GM23248 (cell line): ENCODE results near the gene NUMA1. TPM values are rescaled to one million over a fixed set of nuclear protein-coding genes. Genes with fewer than 3 reads are reported as not detected.

Experiments used
- DNase-seq: peaks from one replicate; pipeline ENCODE4 v3.0.0-alpha.2; 2015
- H2AFZ ChIP-seq: fragments of 200-600 bp; sonication (generic); 2 replicates; pipeline ENCODE4 v1.6.1; 2016; ENCODE audit warnings: antibody characterized with exemption
- H3F3A ChIP-seq: fragments of 200-600 bp; sonication (generic); 2 replicates; pipeline ENCODE4 v1.6.1; 2016; ENCODE audit warnings: mild to moderate bottlenecking, antibody characterized with exemption, mixed run types; ENCODE audit not compliant: insufficient read depth
- H3K27ac ChIP-seq: fragments of 200-600 bp; sonication (generic); 2 replicates; pipeline ENCODE4 v1.5.1; 2016; ENCODE audit warnings: mild to moderate bottlenecking
- H3K27me3 ChIP-seq: fragments of 200-600 bp; sonication (generic); replicated peaks from 2 replicates; pipeline ENCODE4 v1.6.1; 2016; ENCODE audit warnings: mild to moderate bottlenecking; ENCODE audit not compliant: insufficient read depth
- H3K36me3 ChIP-seq: fragments of 200-600 bp; sonication (generic); 2 replicates; pipeline ENCODE4 v1.6.1; 2016; ENCODE audit warnings: low read depth, mild to moderate bottlenecking
- H3K4me1 ChIP-seq: fragments of 200-600 bp; sonication (generic); 2 replicates; pipeline ENCODE4 v1.6.1; 2016; ENCODE audit warnings: mild to moderate bottlenecking; ENCODE audit not compliant: insufficient read depth
- H3K4me2 ChIP-seq: fragments of 200-600 bp; sonication (generic); one replicate; pipeline ENCODE4 v1.6.1; 2016; ENCODE audit warnings: mild to moderate bottlenecking; ENCODE audit not compliant: unreplicated experiment
- H3K4me3 ChIP-seq: fragments of 200-600 bp; sonication (generic); 2 replicates; pipeline ENCODE4 v1.5.1; 2016; ENCODE audit warnings: mild to moderate bottlenecking
- H3K79me2 ChIP-seq: fragments of 200-600 bp; sonication (generic); 2 replicates; pipeline ENCODE4 v1.6.1; 2016; ENCODE audit warnings: mild to moderate bottlenecking; ENCODE audit not compliant: insufficient read depth
- H3K9ac ChIP-seq: fragments of 200-600 bp; sonication (generic); 2 replicates; pipeline ENCODE4 v1.6.1; 2016; ENCODE audit warnings: mild to moderate bottlenecking
- H3K9me2 ChIP-seq: fragments of 200-600 bp; sonication (generic); 2 replicates; pipeline ENCODE4 v1.6.1; 2016; ENCODE audit warnings: mixed run types, mild to moderate bottlenecking, moderate library complexity; ENCODE audit not compliant: insufficient read depth
- H3K9me3 ChIP-seq: fragments of 200-600 bp; sonication (generic); one replicate; pipeline ENCODE4 v1.6.1; 2017; ENCODE audit warnings: low read depth
- H4K20me1 ChIP-seq: fragments of 200-600 bp; sonication (generic); 2 replicates; pipeline ENCODE4 v1.6.0; 2016; ENCODE audit not compliant: insufficient read depth
- EZH2 ChIP-seq: fragments of 200-600 bp; sonication (generic); IDR thresholded peaks from 2 replicates; pipeline ENCODE4 v1.6.1; 2018; ENCODE audit warnings: antibody characterized with exemption, mild to moderate bottlenecking; ENCODE audit not compliant: insufficient read depth, poor library complexity, severe bottlenecking
- EZH2phosphoT487 ChIP-seq: fragments of 200-600 bp; sonication (generic); IDR thresholded peaks from 2 replicates; pipeline ENCODE4 v1.6.1; 2018; ENCODE audit warnings: antibody characterized with exemption, moderate library complexity, mild to moderate bottlenecking, low read depth; ENCODE audit not compliant: insufficient read depth
- WGBS, 2 experiments: methylation state at CpG; one replicate each; pipeline ENCODE4 v1.1.6; 2015 to 2017; ENCODE audit warnings: low lambda C conversion rate in 2 of 2, low coverage in 1 of 2; ENCODE audit errors: missing lambda C conversion rate in 2 of 2; 5-methylcytosine and 5-hydroxymethylcytosine counted together
- in situ Hi-C: fragments of 300-500 bp; cut with MboI; formaldehyde crosslinking; loops from 2 replicates; pipeline ENCODE4 v1.15.0; 2020
- polyA plus RNA-seq: library from polyadenylated mRNA; unstranded; fragments of >200 nt; fragmentation: Nextera tagmentation; extraction: Ambion mirVana; gene quantifications from 2 replicates; pipeline ENCODE4 v1.2.1, GENCODE V29; 2016
- total RNA-seq: library from RNA; depleted of rRNA; stranded (reverse); fragments of >200 nt; shearing (Covaris generic); gene quantifications from 2 replicates; pipeline ENCODE4 v1.2.3, GENCODE V29; 2014

Gene NUMA1
- total and polyA plus RNA-seq, 2 experiments from 2014 or later = 51.5 to 124 TPM

DNA sequence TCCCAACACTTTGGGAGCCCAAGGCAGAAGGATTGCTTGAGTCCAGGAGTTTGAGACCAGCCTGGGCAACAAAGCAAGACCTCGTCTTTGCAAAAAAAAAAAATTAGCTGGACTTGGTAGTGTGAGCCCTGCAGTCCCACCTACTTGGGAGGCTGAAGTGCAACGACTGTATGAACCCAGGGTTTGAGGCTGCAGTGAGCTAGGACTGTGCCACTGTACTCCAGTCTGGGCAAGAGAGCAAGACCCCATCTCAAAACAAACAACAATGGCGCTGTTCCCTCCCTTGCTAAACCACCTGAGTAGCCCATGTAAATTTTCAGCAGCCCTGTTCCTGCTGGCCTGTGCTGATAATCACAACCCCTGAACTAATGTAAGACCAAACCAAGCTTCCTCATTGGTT is 19.7 kb upstream of the NUMA1 start:
- in situ Hi-C loops = no loop called here
- 66 to 72% methylated on average over 3 of the region's 3 CpGs for WGBS, 2 experiments
- Histone ChIP-seq H3F3A (peaks cover 11% of the 10 kb centered on the region), H3K9ac (no peak overlapping the region), H3K27me3 (no peaks in the 10 kb centered on the region), H3K27ac (no peak overlapping the region), H2AFZ (no peak overlapping the region), H3K4me3 (no peak overlapping the region), H3K4me1 (peaks cover 21% of the 10 kb centered on the region), H3K79me2 (peaks cover 44% of the 10 kb centered on the region), H3K9me3 (no peaks in the 10 kb centered on the region), H3K4me2 (no peak overlapping the region), H3K9me2 (no peaks in the 10 kb centered on the region), H3K36me3 (peaks cover 17% of the 10 kb centered on the region; the same call in 1 of the 2 replicates), H4K20me1 (no peaks in the 10 kb centered on the region)
- no peak for TF ChIP-seq EZH2
- no peak for TF ChIP-seq EZH2phosphoT487
- no peak for DNase-seq

DNA sequence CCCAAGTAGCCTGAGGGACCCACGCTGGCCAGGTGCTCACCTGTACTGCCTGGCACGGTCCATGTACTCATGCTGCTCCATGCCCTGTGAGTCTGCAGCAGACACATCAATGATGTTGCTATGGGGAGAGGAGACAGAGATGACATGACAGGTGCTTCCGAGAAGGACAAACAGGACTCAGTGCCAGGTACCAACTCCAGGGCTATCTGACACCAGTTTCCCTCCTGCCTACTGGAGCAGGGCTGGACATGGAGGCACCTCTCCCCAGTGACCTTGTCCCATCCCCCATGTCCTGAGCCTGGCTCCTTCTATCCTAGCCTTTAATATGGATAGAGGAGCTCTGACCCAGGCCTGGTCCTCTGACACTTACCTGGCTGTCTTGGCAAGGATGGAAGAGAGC is 18.4 kb upstream of the NUMA1 start:
- Histone ChIP-seq H3K9me2 (no peaks in the 10 kb centered on the region), H3F3A (peaks cover 3% of the 10 kb centered on the region), H4K20me1 (no peaks in the 10 kb centered on the region), H3K4me3 (no peak overlapping the region), H3K4me2 (no peak overlapping the region), H3K27ac (no peak overlapping the region), H3K9ac (no peak overlapping the region), H3K9me3 (no peaks in the 10 kb centered on the region), H3K79me2 (peaks cover 44% of the 10 kb centered on the region), H2AFZ (no peak overlapping the region), H3K36me3 (peaks cover 17% of the 10 kb centered on the region; the same call in 1 of the 2 replicates), H3K4me1 (peaks cover 20% of the 10 kb centered on the region), H3K27me3 (no peaks in the 10 kb centered on the region)
- whole genome bisulfite sequencing, 2 experiments = 100% methylated on average over 2 to 3 of the region's 3 CpGs
- in situ Hi-C loops = loop anchor here (5.0 kb wide), 1 partner anchor 76 kb away; no protein-coding TSS in a partner anchor
- no peak for DNase-seq
- TF ChIP-seq EZH2 = no peak
- no peak for TF ChIP-seq EZH2phosphoT487

DNA sequence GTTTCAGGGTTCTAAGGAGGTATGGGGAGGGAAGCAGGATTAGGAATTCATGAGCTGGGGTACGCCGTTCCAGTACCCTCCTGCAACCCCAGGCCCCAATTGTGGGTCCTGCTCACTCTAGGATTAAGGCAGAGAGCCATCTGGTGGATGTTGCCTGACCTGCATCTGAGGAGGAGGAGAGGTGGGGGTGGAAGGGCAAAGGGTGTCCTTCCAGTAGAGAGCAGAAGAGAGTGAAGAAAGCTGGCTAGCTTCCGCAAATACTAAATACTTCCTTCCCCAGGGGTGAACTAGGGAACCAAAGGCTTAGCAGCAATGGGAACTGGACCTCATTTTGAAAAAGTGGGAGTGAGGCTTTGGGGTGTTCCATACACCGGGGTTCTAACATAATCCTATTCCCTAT is 10.9 kb upstream of the NUMA1 start:
- Histone ChIP-seq H3K27ac (no peak overlapping the region), H3K4me3 (no peak overlapping the region), H3K4me2 (no peak overlapping the region), H3K79me2 (0 out of 2 replicates have a peak, but pooled peaks cover 5% of the 10 kb centered on the region), H3K9ac (no peak overlapping the region), H3K9me3 (no peaks in the 10 kb centered on the region), H4K20me1 (no peaks in the 10 kb centered on the region), H2AFZ (no peak overlapping the region), H3K4me1 (0 out of 2 replicates have a peak, but pooled peaks cover 5% of the 10 kb centered on the region), H3F3A (peaks cover 29% of the 10 kb centered on the region), H3K27me3 (no peaks in the 10 kb centered on the region), H3K9me2 (no peaks in the 10 kb centered on the region), H3K36me3 (0 out of 2 replicates have a peak, but pooled peaks cover 4% of the 10 kb centered on the region)
- WGBS, 2 experiments = 31 to 40% methylated on average over 4 of the region's 4 CpGs
- TF ChIP-seq EZH2 = no peak
- no peak for TF ChIP-seq EZH2phosphoT487
- in situ Hi-C loops = no loop called here
- DNase-seq = peak; percentile 74

DNA sequence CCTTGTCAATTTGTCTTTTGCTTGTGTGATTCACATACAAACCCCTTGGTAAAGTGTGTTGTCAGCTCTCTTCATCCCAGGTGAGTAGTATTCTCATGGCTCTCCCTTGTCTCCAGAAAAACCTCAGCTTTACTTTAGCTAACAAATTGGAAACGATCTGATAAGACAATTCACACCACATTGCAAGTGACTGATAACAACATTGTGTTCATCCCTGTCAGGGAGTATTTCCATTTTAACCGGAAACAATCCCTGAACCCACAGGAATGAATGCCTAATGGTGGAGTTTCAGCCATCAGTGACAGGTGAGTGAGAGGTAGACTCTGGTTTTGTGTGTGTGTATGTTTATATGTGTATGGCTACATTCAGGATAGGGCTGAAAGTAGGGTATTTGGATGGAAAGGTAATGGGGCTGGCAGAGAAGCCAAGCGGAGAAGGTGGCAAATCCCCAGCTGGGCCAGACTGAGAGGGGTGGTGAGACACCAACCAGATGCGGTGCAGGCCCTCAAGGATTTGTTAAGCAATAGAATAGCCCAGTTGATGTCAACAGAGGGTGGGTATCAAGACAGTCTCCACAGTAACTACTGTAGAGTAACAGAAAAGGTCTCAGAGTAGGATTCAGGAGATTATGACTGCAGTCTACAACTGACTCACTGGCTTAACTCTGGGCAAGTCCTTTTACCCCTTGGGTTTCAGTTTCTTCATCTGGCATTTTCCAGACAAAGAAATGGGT is 7.9 kb upstream of the NUMA1 start:
- Histone ChIP-seq H3K4me3 (no peak overlapping the region), H2AFZ (no peak overlapping the region), H3K79me2 (0 out of 2 replicates have a peak, but pooled peaks cover 5% of the 10 kb centered on the region), H3K9me2 (no peaks in the 10 kb centered on the region), H3K9me3 (no peaks in the 10 kb centered on the region), H3F3A (peaks cover 36% of the 10 kb centered on the region), H3K9ac (peak overlapping the region; percentile 42), H3K27ac (peak overlapping the region; percentile 70), H3K4me2 (no peak overlapping the region), H3K4me1 (0 out of 2 replicates have a peak, but pooled peaks cover 5% of the 10 kb centered on the region), H3K36me3 (0 out of 2 replicates have a peak, but pooled peaks cover 4% of the 10 kb centered on the region), H3K27me3 (no peaks in the 10 kb centered on the region), H4K20me1 (no peaks in the 10 kb centered on the region)
- no peak for TF ChIP-seq EZH2
- TF ChIP-seq EZH2phosphoT487 = no peak
- WGBS, 2 experiments = 53 to 58% methylated on average over 4 of the region's 4 CpGs
- peak; percentile 79 for DNase-seq
- in situ Hi-C loops = no loop called here
